ENCODE data around the gene ID2.

The ID2 gene

GRCh38 chr2:8669157-8669817 is 12.6 kb upstream of the ID2 start:
- TF ChIP-seq CTCF (IDR thresholded peaks at IDR 0.05) (no peak), ZFX (IDR thresholded peaks at IDR 0.05; ENCODE audit: borderline replicate concordance) (no peak)

GRCh38 chr2:8670580-8670979 is 11.3 kb upstream of the ID2 start:
- no peak overlapping the region for H3K27ac ChIP-seq

More at GRCh38 chr2:8669157-8669817, 12.6 kb upstream of the ID2 start:
- no peak overlapping the region for H3K27ac ChIP-seq

GRCh38 chr2:8671176-8671575 is 10.7 kb upstream of the ID2 start:
- TF ChIP-seq CTCF (IDR thresholded peaks at IDR 0.05) (no peak), ZFX (IDR thresholded peaks at IDR 0.05; ENCODE audit: borderline replicate concordance) (no peak)
- H3K27ac ChIP-seq = no peak overlapping the region

More at GRCh38 chr2:8670580-8670979, 11.3 kb upstream of the ID2 start:
- TF ChIP-seq CTCF (IDR thresholded peaks at IDR 0.05) (no peak), ZFX (IDR thresholded peaks at IDR 0.05; ENCODE audit: borderline replicate concordance) (no peak)

- TF ChIP-seq CTCF (IDR thresholded peaks at IDR 0.05) (no peak), ZFX (IDR thresholded peaks at IDR 0.05; ENCODE audit: borderline replicate concordance) (no peak)
- H3K27ac ChIP-seq = no peak overlapping the region
These were observed 10.1 kb upstream of the ID2 start for GRCh38 chr2:8671802-8672201.

GRCh38 chr2:8672940-8673339 is 8.9 kb upstream of the ID2 start:
- TF ChIP-seq ZFX (IDR thresholded peaks at IDR 0.05; ENCODE audit: borderline replicate concordance) (no peak), CTCF (IDR thresholded peaks at IDR 0.05) (no peak)
- H3K27ac ChIP-seq = no peak overlapping the region

- TF ChIP-seq ZFX (IDR thresholded peaks at IDR 0.05; ENCODE audit: borderline replicate concordance) (no peak), CTCF (IDR thresholded peaks at IDR 0.05) (no peak)
- H3K27ac ChIP-seq = no peak overlapping the region
These were observed 8.5 kb upstream of the ID2 start for GRCh38 chr2:8673381-8673780.

GRCh38 chr2:8674420-8675009 is 7.3 kb upstream of the ID2 start:
- H3K27ac ChIP-seq = no peak overlapping the region
- no peak for TF ChIP-seq CTCF (IDR thresholded peaks at IDR 0.05)

Measured in 22Rv1 (cell line).